Stimulated activated CD4-positive, alpha-beta T cell treated with anti-CD3 and anti-CD28 coated beads, Interleukin-15, amount 100 ng/mL, for 24 hours (primary cell): ENCODE results near the gene DUS2.
A peak's percentile ranks its signal among the peaks of the same experiment; 100 is the strongest.
"Not testable (repeated sequence)": the region's sequence is repeated elsewhere in the genome, so short reads cannot be mapped to it uniquely, and the experiment has no call there.

Experiments used
- DNase-seq: peaks from one replicate; pipeline ENCODE4 v3.0.0-alpha.2; 2020

The DUS2 gene

DNA sequence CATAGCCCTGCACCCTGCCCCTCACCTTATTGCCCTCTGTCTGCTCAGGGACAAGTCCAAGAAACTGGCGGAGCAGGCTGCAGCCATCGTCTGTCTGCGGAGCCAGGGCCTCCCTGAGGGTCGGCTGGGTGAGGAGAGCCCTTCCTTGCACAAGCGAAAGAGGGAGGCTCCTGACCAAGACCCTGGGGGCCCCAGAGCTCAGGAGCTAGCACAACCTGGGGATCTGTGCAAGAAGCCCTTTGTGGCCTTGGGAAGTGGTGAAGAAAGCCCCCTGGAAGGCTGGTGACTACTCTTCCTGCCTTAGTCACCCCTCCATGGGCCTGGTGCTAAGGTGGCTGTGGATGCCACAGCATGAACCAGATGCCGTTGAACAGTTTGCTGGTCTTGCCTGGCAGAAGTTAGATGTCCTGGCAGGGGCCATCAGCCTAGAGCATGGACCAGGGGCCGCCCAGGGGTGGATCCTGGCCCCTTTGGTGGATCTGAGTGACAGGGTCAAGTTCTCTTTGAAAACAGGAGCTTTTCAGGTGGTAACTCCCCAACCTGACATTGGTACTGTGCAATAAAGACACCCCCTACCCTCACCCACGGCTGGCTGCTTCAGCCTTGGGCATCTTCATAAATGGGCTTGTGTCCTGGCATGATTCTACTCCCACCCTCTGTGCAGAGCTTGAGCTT, 55.8 kb downstream of the DUS2 start:
- no peak for DNase-seq

DNA sequence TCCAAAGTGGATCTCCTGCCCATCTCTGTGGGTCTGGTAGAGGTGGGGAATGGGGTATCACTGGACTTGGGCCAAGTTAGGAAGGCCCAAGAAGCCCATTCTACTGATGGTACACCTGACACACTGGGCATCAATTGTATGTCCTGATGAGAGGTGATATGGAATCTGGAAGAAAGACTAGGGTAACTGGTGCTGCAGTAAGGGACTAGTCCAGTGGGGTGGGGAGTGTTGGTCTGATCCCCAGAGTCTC, 56.2 kb downstream of the DUS2 start:
- DNase-seq = no peak

- peak; percentile 84 for DNase-seq
Observed at GRCh38 chr16:68079626-68080344, 56.7 kb downstream of the DUS2 start.

DNA sequence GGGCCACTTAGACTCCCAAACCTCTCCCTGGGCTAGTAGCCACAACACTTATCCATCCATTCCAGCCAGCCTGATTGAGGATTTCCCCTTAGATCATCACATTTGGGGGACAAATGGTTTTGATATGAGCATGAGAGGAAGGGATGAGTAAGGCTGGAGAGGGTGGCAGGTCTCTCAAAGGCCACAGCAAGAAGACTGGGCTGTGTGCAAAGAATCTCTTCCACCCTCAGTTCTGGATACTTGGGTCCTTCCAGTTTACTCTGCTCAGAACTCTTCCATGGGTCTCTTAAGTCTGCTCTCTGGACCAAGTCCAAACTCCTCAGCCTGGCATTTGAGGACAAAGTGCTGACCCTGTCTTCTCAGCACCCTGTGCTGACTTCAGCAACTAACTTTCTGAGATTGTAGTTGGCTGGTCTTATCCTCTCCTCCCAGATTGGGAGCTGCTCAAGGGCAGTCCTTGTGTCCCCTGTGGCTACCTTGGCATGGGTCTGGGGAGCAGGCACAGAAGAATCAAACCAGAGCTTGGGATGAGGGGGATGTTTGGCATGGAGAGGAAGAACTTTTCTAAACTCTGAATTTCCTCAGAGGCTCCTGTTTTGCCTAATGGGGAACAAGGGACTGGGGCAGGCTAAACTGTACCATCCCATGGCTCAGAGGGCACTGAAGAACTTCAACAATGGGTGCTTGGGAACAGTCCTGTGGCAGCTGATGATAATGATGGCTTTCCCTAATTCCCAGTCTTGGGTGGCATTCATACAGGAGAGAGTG, 59.0 kb downstream of the DUS2 start:
- peak; percentile 53 for DNase-seq

DNA sequence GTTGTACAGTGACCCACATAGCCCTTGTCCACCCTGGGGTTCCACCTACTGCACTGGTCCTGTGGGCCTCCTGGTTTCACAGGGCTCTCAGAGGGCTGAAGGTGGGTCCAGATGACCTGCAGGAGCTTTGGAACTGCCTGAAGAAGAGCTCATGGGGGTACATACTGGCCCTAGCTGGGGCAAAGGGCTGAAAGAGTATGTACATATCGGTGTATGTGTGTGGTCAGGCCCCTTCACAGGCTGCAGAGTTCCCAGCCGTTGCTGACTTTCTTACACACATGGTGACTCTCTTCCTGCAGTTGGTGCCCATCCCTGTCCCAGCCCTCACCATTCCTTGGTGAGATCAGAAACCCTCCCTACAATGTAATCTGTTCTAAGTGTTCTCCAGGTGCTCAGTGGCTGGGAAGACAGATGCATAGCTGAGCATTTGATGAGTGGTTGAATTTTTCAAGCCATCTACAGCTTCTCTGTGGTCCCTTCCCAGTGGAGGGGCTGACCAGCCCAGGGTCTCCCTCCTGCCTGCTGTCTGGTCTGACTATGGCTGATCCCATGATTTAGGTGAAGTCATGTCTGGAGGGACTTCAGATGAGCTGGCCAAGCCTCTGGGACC, 59.6 kb downstream of the DUS2 start:
- DNase-seq = no peak

GRCh38 chr16:68083239-68083781, 60.2 kb downstream of the DUS2 start:
- DNase-seq = no peak

GRCh38 chr16:68083861-68084503, 60.9 kb downstream of the DUS2 start:
- DNase-seq = no peak

- peak; percentile 94 for DNase-seq
Observed at GRCh38 chr16:68084504-68085258, 61.6 kb downstream of the DUS2 start.

DNA sequence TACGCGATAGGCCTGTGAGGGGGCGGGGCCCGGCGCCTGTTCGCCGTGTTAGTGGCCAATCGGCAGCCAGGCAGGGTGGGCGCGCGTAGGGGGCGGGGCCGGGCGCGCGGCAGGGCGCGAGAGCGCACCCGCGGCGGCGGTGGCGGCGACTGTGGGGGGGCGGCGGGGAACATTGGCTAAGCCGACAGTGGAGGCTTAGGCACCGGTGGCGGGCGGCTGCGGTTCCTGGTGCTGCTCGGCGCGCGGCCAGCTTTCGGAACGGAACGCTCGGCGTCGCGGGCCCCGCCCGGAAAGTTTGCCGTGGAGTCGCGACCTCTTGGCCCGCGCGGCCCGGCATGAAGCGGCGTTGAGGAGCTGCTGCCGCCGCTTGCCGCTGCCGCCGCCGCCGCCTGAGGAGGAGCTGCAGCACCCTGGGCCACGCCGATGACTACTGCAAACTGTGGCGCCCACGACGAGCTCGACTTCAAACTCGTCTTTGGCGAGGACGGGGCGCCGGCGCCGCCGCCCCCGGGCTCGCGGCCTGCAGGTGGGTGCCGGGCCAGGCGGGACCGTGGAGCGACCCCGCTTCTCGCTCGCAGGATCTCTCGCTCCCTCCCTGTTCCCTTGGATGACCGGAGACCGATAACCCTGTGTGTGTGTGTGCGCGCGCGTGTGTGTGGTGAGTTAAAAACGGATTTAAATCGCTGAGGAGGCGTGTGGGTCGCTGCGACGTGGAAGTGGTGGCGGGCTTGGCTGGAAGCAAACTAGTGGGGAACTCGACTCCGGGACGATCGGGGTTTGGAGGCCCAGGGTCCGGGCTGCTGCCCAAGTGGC, 62.4 kb downstream of the DUS2 start, which contains the start of gene NFATC3:
NFATC3 (plus strand) TSS at position 112 of the 813 bp plus-strand sequence; CDS start at position 424, 312 bp downstream.
- DNase-seq = peak; percentile 100

DNA sequence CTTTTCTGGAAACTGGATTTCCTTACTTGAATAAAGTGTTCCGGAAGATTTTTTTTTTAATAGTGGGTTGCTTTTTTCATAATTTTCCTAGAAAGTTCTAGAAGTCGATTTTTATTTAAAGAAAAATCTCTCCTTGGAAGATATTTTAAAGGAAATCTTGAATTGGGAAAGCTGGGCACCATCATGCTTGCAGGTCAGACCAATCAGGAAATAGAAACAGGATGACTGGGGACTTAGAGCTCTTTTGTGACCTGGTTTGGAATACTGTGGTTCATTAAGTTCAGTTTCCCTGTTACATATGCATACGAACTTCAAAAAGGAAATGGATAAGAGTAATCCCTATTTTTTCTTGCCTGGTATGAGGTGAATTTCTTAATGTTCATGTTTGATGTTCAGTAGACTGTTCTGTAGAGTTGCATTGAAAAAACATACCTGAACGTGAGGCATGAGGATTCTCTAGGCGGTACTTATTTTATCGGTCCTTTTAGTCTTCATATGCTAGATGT, 63.3 kb downstream of the DUS2 start:
- DNase-seq = no peak

- no peak for DNase-seq
Observed at GRCh38 chr16:68086860-68087268, 63.8 kb downstream of the DUS2 start.

DNA sequence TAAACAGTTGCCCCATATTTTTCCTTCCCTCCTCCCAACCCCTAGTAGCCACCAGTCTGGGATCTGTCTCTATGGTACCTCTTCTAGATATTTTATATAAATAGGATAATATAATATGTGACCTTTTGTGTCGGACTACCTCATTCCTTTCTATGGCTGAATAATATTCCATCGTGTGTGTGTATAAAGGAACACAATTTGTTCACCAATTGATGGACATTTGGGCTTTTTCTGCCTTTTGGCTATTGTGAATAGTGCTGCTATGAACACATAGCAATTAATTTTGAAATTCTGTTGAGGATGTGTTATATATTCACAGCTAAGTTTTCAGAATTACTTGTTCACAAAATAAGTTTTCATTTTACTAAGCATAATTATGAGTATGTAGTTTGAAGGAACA, 64.6 kb downstream of the DUS2 start:
- DNase-seq = no peak

GRCh38 chr16:68088130-68088972, 65.3 kb downstream of the DUS2 start:
- no peak for DNase-seq

DNA sequence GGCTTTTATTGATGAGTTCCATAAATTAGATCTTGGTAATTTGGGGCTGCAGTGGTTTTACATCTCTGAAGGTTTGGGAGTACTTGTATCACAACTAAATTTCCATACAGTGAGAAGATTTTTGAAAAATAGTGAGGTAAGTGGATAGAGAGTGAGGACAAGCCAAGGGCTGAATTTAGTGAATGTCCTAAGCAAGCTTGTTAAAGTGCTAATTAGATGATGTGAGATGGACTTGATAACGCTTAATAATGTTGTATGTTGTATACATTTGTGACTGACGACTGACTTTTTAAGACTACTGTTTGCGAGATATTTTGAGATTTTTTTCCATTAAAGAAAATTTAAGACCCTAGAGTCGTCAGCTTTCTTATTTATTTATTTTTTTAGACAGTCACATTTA, 66.0 kb downstream of the DUS2 start:
- no peak for DNase-seq

- DNase-seq = no peak
Observed at GRCh38 chr16:68090130-68090529, 67.0 kb downstream of the DUS2 start.

DNA sequence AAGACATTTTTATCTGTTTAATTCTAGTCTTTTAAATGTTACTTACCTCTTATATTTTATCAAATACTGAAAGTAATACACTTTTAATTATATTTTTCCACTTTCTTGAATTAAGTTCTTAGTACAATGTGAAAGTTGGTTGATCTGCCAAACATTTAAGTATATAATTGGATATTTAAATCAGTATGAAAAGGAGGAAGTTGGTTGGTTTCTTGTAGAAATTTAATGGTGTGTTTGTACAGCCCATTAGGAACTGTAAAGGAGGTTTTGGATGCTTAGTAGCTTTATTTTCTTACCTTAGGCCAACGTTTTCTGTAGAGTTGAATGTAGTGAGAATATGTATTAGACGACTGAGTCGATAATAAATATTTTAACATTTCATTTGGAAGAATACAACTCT, 67.4 kb downstream of the DUS2 start:
- no peak for DNase-seq

DNA sequence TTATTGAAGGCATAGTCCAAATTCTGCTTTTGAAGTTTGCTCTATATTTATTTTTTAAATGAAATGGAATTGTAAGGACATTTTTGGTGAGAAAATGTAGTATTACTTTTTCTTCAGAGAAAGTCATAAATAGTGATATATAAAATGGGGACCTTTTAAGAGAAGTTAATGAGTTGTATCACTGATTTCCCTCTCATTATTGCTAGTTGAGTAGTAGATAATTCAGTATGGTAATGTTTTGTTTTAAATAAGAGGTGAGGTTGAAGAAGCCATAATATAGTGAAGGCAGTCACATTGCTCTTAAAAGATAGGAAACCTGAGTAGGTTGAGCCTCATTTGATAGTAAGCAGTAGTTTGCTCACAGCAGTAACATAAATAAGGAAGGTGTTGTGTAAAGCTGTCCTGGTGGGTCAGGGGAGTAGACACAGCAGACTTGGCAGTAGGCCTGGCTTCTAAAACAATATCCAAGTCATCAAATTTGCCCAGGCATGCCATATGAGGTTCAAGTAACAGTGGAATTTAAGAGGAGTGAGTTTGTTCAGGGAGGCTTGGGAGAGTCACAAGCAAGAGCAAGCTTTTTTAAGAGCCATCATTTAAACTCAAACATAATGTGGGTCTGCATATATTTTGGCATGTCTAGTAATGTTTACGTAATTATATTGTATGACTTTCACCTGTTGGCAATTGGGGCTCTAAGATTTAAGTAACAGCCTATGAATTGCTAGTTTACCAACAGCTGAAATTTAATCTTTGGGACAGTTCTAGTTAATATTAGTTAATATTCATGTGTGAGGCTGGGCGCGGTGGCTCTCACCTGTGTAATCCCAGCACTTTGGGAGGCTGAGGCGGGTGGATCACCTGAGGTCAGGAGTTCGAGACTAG, 68.5 kb downstream of the DUS2 start:
- no peak for DNase-seq

GRCh38 chr16:68092275-68092674, 69.2 kb downstream of the DUS2 start:
- not testable (repeated sequence) for DNase-seq
